Mesangial cell (primary cell): ENCODE data around the gene OGT. TPM values are rescaled to one million over a fixed set of nuclear protein-coding genes. Genes with fewer than 3 reads are reported as not detected.

Experiments
- total RNA-seq: library from RNA; depleted of rRNA; stranded (reverse); fragments of >200 nt; gene quantifications from 2 replicates; pipeline ENCODE4 v1.2.3, GENCODE V29; 2015

The OGT gene
- total RNA-seq: 27.4 and 73.7 TPM in 2 replicates

GRCh38 chrX:71532753-71533425 lies at the start of gene OGT:
Gene OGT (plus strand): TSS chrX:71533104. CDS start chrX:71533300, 196 bp downstream.

GRCh38 chrX:71578253-71579135 lies 45.6 kb downstream of the OGT start, which contains the start of gene GCNA:
Gene GCNA (plus strand): TSS chrX:71578437. CDS start chrX:71580822, 2,385 bp downstream.

DNA sequence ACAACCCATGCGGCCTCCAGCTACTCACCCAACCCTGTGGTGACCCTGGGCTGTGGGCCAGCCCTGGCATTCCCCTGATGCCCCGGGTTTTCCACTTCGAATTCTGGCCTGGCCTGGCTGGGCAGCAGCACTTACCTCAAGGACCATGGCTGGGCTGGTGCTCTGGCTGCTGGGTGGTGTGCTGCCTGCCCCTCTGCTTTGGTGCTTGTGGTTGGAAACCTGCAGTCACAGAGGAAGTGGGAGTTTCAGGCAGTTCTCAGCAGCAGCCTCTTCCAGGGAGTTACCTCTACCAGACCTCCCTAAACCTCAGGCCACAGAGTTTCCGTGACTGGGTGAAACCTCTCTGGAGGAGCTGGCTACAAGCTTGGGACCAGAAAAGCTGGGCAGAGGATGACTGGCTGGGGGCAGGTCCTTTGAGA lies 85.4 kb downstream of the OGT start, which contains the start of gene CXCR3:
TSS of gene CXCR3 (minus strand) at position 209 of the 419 bp plus-strand sequence. CDS start at position 147, 62 bp downstream.

Other genes with a start within 250 kb of the OGT start
- 295 and 311 TPM in 2 replicates for gene NONO, start 249.5 kb upstream of the OGT start, total RNA-seq
- gene ITGB1BP2, start 231.4 kb upstream of the OGT start, total RNA-seq: 0.38 and 1.6 TPM in 2 replicates
- 8.5 and 17.6 TPM in 2 replicates for gene TAF1, start 166.7 kb upstream of the OGT start, total RNA-seq
- gene GCNA, start 45.3 kb downstream of the OGT start, total RNA-seq: 0.63 and 0.65 TPM in 2 replicates
- gene CXCR3, start 85.4 kb downstream of the OGT start, total RNA-seq: not detected in 2 replicates
- not detected in 2 replicates for gene CXorf49, start 185.2 kb downstream of the OGT start, total RNA-seq
- gene CXorf49B, start 230.2 kb downstream of the OGT start, total RNA-seq: not detected in 2 replicates